GM18868 (cell line): Measurements from ENCODE around the gene ADCY5.

Experiments used
- ATAC-seq: cut with Tn5 transposase; IDR thresholded peaks from one replicate; pipeline ENCODE4 v1.9.1; 2021; ENCODE audit warnings: mild to moderate bottlenecking, moderate library complexity; ENCODE audit not compliant: unreplicated experiment

The ADCY5 gene

DNA sequence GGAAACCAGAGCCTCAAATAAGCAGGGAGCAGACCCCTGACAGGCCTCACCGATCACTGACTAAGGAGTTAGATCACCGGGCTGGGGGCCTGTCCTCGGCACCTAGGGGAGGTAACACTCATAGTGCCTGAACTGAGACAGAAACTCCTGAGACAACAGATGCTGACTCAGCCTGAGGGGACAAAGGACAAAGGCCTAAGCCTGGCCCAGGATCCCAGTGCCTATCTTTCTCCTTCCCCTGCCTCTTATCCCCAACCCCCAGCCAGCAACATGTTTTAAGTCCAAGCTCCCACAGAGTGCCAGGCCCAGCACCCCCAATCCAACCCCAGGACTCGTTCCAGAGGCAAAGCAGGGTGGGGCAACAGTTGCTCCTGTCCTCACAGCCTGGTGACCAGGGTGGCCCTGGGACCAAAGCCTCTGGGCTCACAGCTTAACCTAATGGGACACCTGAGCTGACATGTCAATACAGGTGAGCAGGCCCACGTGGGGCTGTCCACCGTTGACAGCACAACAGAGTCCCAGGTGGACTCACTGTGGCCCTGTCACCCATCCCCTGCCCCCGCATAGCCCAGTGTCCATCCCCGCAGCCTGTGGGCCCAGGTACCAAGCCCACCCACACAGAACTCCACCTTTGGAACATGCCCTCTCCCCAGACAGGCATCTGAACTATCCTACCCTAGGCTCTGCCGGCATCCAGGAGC is 37.4 kb downstream of the ADCY5 start:
- ATAC-seq, result no peak

DNA sequence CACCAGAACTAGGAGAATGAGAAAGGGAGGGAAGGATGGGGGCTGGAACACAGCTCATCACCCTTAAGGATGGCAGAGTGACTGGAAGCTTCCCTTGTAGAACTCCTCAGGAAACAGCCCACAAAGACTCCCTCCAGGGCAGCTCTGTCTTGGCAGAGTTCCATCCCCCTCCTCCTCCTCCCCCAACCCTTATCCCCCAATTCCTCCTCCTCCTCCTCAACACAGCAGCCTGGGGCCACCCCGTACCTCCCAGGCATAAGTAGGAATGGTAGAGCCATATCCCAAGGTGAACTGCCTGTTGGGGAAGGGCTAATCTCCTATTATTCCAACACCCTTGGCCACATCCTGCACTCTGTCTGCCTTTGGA is 38.8 kb downstream of the ADCY5 start:
- ATAC-seq, result no peak

DNA sequence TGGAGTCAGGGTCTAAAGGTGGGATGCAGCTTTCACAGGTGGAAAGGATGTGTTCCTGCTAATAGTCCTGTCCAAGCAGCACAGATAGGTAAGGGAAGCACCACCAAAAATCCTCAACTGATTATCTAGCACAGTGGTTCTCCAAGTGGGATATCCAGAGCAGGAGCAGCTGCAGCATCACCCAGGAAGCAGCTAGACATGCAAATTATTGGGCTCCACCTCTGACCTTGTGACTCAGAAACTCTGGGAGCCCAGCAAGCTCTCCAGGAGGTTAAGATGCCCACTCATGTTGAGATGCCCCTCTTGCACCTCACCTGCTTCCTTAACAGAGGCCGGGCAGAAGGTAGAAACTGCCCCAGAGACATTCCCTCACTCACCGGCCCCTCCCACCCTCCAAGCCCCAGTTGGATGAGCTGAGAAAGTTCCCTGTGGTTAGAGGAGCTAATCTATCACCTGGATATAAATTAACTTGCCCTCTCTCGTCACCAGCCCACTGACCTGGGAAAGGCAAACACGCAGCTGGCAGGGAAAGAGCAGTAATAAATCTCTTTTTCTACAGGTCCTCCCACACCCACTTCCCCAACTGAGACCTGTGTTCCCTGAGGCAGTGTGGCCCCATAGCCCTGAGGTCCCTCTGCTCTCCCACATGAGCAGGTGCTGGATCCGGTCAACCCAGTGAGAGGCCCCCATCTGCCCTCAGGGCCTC is 39.3 kb downstream of the ADCY5 start:
- ATAC-seq, result no peak

DNA sequence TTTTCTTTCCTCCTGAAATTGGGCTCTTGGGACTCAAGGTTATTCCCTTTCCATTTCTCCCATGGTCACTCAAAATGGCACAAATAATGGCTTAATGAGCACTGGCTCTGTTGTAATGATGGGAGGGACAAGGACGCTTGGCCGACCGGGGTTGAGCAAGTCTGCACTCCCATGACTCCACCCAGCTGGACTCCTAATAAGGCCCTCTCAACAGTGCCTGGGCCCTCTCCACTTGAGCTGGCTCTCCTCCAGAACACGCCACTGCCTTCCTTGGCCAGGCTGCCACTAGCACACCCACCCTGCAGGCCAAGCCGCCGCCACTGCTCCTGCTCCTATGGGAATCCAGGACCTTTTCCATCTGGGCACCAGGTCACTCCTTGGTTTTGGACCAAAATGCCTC is 42.3 kb downstream of the ADCY5 start:
- ATAC-seq, result no peak

DNA sequence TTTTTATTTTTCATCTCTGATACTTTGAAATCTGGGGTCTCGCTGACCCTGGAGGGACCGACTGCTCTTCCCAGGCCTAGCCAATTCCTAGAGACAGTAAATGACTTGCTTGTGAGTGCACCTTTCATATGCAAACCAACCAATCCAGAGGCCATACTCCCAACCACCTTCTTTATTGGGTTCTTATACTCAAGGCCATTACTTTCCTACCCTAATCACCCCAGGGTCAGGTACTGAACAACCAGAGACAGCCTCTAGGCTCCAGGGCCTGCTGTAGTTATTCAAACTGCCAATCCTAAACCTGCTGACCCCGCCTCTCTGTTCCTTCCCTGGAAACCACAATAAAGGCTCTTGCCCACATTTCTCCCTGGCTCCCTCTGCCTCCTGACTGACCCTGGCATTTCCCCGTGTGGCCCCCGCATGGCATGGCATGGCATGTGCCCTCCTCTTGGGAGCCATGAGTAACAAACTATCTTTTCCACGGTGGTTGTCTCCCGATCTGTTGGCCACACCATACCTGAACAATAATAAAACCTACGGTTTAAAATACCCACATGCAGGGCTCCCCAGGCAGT is 42.9 kb downstream of the ADCY5 start:
- no peak for ATAC-seq

DNA sequence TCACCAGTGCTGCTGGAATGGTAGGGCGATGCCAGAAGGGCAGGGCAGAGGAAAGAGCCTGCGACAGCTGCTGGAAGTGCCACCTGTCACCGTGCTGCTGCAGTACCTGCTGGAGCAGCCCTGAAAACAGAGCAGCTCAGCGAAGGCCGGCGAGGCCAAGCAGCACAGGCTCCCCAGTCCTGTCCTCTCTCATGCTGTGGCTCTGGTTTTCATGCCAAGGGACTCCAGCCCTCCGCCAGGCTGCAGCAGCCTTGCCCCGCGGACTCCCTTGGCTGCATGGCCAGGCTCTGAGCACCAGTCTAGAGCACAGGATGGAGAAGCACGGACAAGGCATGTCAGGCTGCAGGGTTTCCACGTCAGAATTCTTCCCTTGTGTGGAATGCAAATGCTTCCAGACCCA is 43.9 kb downstream of the ADCY5 start:
- no peak for ATAC-seq

DNA sequence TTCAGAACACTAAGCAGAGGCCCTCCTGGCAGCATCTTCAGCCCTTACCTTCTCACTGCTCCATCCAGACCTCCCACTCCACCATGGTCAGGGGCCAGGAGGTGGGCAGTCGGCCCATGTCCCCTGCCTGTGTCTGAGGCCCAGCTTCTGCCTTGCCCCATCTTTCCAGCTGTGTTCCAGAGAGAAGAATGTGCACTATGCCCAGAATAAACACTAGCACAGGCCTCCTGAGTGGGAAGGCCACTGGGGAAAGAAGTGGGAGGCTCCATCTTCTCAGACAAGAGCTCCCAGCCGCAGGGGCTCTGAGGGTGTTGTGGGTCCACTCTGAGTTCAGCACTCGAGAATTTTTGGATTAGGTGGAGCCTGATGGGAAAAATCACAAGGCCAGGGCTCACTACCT is 44.5 kb downstream of the ADCY5 start:
- ATAC-seq, result no peak

DNA sequence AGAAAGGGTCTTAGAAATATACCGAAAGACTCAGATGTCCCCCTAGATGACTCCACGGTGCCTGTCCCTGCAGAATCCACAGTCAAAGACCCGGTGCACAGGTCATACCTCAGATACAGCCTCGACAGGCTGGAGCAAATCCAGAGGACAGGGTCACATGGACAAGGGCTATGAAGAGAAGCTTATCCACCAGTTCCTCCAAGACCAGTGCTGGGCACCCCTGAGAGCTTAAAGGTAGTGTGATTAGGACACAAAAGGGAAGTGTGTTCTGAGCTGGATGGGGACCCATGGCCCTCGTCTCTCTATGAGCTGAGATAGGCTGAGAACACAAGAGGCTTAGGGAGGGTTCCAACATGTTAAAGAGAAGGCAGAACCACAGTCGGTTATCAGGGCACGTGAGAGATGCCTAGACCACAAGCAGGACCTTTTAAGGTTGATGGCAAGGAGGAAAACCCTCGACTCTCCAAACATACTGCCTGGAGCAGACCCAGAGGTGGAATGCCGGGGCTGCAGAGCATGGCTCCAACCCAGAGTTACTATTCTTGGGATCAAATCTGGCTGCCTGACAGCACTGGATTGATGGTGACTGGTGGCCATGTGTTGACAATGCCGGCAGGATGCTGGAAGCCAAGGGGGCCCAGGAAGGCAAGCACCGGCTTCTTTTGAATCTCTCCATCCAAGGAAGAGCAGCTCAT is 46.9 kb downstream of the ADCY5 start:
- no peak for ATAC-seq

DNA sequence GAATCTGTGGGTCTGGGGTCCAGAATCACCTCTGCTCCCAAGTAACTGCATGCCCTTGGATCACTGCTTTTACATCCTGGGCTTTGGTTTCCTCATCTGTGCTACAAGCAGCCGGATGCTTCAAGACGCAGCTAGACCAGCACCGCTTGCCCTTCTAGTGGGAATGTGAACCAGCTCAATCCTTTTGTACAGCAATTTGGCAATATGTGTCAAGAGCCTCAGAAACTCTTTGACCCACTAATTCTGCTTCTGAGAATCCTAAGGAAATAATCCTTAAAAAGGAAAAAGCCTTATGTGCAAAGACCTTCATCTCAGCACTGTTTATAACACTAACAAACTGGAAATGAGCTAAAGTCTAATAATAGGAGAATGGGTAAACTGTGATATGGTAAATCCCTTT is 48.7 kb downstream of the ADCY5 start:
- no peak for ATAC-seq

DNA sequence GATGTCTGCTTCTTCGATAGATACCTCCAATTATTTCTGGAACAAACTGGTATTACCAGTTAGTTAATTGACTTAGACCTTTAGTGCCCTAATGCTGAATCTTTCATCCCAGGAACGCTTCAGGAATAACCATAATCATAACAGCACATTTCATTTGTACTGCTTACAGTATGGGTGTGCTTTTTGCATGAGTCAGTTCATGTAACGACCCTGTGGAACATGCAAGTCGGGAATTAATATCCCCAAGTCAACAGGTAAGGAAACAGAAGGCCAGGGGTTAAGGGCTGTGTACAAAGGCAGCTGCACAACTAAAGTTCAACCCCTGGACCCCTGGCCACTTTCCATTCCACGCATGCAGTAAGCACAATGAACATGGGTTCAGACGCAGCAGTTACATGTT is 49.2 kb downstream of the ADCY5 start:
- no peak for ATAC-seq

DNA sequence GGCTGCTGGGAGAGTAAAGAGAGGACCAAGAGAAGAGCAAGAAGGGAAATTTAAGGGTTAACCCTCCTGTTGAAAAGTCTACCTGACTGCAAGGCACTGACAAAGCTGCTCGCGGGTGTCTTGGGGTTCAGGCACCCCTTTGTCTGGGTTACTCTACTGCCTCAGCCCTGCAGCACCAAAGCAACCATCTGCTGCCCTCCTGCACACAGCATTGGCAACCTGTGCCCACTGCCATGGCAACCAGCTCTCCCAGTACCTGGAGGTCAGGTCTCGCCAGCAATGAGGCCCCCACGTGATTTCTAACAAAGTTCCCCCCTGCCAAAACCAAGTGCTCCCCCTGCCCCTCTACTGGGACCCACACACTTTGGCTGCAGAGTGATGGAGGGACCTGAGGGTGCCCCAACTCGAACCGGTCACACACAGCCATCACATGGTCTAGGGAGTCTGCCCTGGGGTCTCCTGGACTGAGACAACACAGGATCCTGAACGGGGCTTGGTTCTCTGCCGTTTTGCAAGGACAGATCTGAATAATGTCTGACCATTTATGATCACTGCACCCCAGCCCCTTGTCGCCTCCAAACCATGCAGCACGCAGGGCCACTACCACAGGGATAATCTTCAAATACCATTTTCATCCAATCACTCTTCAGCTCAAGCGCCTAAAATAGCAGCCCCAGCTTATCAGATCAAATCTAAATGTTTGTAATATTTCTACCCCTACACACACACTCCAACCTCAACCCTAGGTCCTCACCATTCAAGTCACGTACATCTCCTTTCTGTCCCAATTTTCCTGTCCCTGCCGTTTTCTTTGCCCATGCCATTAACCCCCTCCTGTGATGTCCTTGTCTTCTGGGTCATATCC is 50.7 kb downstream of the ADCY5 start:
- no peak for ATAC-seq

DNA sequence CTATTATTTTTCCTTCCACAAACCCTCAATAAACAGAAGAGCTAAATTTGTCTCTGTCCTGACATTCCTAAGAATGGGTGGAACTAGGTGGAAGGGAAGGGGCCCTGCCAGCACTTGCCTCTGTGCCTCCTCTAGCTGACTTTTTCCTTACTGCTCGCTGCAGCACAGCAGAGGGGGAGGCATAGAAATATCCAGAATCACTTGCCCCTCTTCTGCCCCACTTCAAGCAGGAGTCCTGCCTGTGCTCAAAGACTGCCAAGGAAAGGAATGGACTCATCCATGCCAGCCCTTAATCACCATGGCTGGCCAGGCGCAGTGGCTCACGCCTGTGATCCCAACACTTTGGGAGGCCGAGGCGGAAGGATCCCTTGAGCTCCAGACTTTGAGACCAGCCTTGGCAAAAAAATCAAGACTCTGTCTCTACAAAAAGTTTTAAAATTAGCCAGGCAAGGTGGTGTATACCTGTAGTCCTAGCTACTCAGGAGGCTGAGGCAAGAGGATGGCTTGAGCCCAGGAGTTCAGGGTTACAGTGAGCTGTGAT is 51.8 kb downstream of the ADCY5 start:
- ATAC-seq, result no peak

DNA sequence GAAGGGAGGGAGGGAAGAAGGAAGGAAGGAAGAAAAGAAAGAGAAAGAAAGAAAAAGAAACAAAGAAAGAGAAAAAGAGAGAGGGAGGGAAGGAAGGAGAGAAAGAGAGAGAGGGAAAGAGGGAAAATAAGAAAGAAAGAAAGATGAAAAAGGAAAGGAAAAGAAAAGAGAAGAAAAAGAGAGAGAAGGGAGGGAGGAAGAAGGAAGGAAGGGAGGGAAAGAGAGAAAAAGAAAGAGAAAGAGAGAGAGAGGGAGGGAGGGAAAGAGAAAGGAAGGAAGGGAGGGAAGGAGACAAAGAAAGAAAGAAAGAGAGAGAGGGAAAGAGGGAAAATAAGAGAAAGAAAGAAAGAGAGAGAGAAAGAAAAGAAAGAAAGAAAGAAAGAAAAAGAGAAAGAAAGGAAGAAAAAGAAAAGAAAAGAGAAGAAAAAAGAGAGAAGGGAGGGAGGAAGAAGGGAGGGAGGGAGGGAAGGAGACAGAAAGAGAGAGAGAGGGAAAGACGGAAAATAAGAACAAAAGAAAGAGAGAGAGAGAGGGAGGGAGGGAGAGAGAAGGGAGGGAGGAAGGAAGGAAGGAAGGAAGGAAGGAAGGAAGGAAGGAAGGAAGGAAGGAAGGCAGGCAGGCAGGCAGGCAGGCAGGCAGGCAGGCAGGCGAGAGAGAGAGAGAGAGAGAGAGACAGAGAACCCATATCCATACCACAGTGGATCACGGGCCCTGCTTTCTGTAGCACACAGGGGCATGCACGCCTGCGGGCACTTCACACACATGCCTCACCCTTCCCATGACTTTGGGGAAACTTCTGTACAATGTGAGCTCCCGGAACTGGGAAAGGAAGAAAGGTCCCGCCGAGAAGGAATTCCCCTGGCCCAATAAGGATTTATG is 52.5 kb downstream of the ADCY5 start:
- ATAC-seq, result no peak

DNA sequence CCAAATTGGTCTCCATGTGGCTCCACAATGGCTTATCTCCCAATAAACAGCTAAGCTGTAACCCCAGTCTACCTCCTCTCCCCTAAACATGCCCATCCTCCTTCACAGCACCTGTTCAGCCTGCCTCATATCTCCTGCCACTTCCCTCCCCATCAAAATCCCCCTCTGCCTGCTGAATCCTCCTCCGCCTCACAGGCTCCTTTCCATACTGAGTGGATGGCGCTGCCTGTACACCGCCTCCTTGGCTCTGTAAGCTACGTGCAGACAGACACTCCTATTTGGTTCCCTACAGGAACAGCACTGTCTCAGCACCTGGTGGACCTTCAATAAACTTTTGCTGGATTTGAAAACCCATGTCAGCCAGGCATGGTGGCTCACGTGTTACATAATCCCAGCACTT is 53.7 kb downstream of the ADCY5 start:
- ATAC-seq, result no peak

DNA sequence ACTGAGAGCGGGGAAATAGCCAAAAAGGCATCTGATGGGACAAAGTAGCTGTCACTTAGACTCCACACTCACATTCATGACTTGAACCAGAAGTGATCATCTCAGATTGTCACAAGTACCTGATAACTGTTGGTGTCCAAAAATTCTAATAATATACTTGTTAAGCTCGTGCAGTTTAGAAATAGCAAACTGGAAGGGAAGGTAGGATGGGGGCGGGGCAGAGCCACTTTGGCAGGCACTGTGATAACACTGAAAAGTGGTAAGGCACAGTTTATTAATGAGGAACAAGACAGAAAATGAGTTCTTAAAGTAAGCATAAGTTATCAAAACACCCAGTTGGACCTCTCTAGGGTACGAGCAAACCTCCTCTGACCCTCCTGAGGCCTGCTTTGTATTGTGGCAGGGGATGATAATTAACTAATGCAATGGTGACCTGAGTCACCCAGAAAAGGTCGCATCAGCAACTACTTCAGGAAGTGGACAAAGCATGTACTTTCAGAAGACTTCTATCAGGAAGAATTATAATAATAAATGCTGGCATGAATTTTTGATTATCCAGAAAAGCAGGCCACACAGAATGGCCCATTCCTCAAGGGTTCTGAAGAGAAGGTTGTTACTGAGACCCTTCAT is 54.4 kb downstream of the ADCY5 start:
- no peak for ATAC-seq

DNA sequence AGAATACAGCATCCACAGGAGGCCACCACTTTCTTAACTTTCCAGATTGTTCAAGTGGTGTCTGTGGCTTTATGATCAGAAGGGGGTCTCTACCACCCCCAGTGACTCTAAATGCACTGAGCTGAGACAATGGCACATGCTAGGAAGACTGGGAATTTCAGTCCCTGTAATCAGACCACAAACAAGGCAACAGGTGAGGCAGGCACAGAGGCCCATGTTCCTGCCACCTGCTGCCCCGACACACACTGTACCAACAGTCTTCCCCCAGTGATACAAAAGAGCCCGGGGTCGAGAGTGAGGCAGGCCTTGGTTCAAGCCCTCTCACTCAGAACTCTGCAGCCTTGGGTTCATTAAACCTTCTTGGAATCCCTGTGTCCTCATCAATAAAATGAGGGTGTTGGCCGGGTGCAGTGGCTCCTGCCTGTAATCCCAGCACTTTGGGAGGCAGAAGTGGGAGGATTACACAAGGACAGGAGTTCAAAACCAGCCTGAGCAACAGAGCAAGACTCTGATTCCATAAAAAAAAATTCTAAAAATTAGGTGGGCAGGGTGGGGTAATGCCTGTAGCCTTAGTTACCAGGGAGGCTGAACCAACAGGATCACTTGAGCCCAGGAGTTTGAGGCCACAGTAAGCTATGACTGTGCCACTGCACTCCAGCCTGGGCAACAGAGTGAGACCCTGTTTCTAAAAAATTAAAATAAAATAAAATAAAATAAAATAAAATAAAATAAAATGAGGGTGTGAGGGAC is 55.8 kb downstream of the ADCY5 start:
- no peak for ATAC-seq

DNA sequence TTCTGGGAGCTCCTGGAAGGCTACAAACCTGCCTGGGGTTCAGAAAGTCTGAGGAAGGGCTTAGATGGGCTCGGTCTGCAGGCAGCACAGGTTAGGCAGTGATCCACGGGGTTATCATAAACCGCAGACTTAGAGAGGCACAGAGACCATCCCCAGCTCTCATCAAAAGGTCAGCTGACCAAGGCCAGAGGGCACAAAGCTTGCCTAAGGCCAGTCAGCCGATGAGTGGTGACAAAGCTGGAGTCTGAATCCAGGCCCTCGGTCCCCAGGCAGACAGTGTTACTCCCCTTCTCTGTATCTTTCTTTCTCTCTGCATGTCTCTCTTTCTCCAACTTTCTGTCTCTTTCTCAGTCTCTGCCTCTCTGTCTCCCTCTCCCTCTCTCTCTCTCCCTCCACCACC is 56.5 kb downstream of the ADCY5 start:
- no peak for ATAC-seq

DNA sequence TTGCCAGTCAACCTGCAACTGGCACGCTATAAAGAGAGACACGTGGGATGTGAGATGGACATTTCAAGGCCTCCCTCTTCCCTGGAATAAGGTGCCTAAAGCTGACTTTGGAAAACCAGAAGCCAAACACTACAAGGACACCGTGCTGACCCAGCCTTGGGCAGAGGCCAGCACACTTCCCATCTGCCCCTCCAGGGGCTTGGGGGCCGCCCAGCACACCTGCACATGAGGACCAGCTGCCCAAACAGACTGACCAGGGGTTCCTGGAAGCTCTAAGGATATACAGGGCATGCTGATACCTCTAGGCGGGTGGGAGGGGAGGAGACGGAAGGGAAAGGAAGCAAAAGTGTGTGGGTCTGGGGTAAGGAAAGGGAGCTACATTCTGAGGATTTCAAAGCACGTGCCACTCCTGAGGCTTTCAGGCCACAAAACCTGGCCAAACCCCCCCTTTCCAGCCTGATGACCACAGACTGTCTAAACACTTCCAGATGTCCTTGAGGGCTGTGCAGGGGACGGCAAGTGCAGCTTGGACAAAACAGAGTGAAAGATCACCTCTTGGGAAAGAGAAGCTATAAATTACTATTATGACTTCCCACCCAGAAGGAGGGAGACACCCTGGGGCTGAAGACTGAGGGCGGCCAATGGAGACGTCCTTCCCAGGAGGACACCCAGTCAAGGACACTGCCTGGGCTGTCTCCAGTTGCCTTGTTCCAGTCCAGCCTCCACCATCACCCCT is 57.9 kb downstream of the ADCY5 start:
- ATAC-seq, result no peak
